Common myeloid progenitor, CD34-positive (primary cell): ENCODE measurements around the gene ANKRD44.
"Not testable (repeated sequence)": the region's sequence is repeated elsewhere in the genome, so short reads cannot be mapped to it uniquely, and the experiment has no call there.

Experiments used
- CTCF ChIA-PET: fragments of 350-600 bp; sonication (Branson Sonifier 250); formaldehyde crosslinking; loops from one replicate; lab custom pipeline; 2021; ENCODE audit warnings: antibody characterized with exemption; lab: Charles Lee
- POLR2A ChIA-PET: fragments of 350-600 bp; sonication (Branson Sonifier 250); formaldehyde crosslinking; loops from one replicate; lab custom pipeline; 2021; ENCODE audit warnings: antibody characterized with exemption; lab: Charles Lee
- DNase-seq, 3 donors: peaks; one replicate each; pipeline versions ENCODE4 v3.0.0 to v3.0.0-alpha.2; 2013
- H3K27ac ChIP-seq, 2 experiments: 1 replicate in 1 of 2; 2 replicates in 1 of 2; pipeline ENCODE4 v1.7.0; 2013; ENCODE audit warnings: inconsistent platforms in 2 of 2, low read length in 2 of 2, mild to moderate bottlenecking in 2 of 2, low read depth in 1 of 2, moderate library complexity in 1 of 2; ENCODE audit not compliant: severe bottlenecking in 2 of 2, insufficient read depth in 1 of 2, poor library complexity in 1 of 2
- H3K27me3 ChIP-seq, 5 experiments: replicated peaks in 2 of 5; 1 replicate in 3 of 5; 2 replicates in 2 of 5; pipeline versions ENCODE4 v1.6.1 to v1.7.0; 2013; ENCODE audit warnings: low read length in 4 of 5, mild to moderate bottlenecking in 2 of 5, moderate library complexity in 2 of 5, inconsistent platforms in 1 of 5; ENCODE audit not compliant: insufficient read depth in 5 of 5, control insufficient read depth in 4 of 5
- H3K36me3 ChIP-seq, 4 experiments: 1 replicate in 2 of 4; 2 replicates in 2 of 4; pipeline versions ENCODE4 v1.6.1 to v1.7.0; 2013; ENCODE audit warnings: low read length in 3 of 4, control low read depth in 1 of 4, mild to moderate bottlenecking in 1 of 4; ENCODE audit not compliant: control insufficient read depth in 4 of 4, insufficient read depth in 4 of 4
- H3K4me1 ChIP-seq, 4 experiments: 1 replicate in 3 of 4; 2 replicates in 1 of 4; pipeline versions ENCODE4 v1.6.1 to v1.7.1; 2013; ENCODE audit warnings: low read length in 3 of 4, mild to moderate bottlenecking in 3 of 4, control low read depth in 1 of 4, inconsistent platforms in 1 of 4, moderate library complexity in 1 of 4; ENCODE audit not compliant: control insufficient read depth in 4 of 4, insufficient read depth in 4 of 4; ENCODE audit errors: control extremely low read depth in 1 of 4
- H3K4me3 ChIP-seq, 7 experiments: 1 replicate in 4 of 7; 2 replicates in 3 of 7; pipeline versions ENCODE4 v1.5.1 to v1.7.0; 2013; ENCODE audit warnings: mild to moderate bottlenecking in 7 of 7, low read length in 6 of 7, moderate library complexity in 6 of 7, inconsistent platforms in 2 of 7, low read depth in 2 of 7, control low read depth in 1 of 7; ENCODE audit not compliant: insufficient read depth in 4 of 7, control insufficient read depth in 1 of 7; ENCODE audit errors: extremely low read depth in 1 of 7
- H3K9me3 ChIP-seq, 5 experiments: 1 replicate in 4 of 5; 2 replicates in 1 of 5; pipeline versions ENCODE4 v1.6.1 to v1.7.1; 2013; ENCODE audit warnings: low read length in 4 of 5, mild to moderate bottlenecking in 2 of 5, inconsistent platforms in 1 of 5, low read depth in 1 of 5, moderate library complexity in 1 of 5; ENCODE audit not compliant: control insufficient read depth in 4 of 5, insufficient read depth in 2 of 5; ENCODE audit errors: control extremely low read depth in 1 of 5
- WGBS: methylation state at CpG from one replicate; pipeline ENCODE4 v1.1.5; 2013; ENCODE audit not compliant: insufficient coverage; 5-methylcytosine and 5-hydroxymethylcytosine counted together

Gene ANKRD44

GRCh38 chr2:197240018-197240417 lies 70.6 kb downstream of the ANKRD44 start:
- WGBS, result 77% methylated on average over 6 of the region's 7 CpGs
- POLR2A ChIA-PET, result interaction anchor here (0.6 kb wide), 1 partner anchor 14 kb away, joined by 3 read pairs; no protein-coding TSS in a partner anchor
- Histone ChIP-seq H3K4me3 (peak overlapping the region in 1 of 7 experiments; percentile 61), H3K4me1 (peaks cover 37 to 61% (median 52%) of the 10 kb centered on the region in 4 experiments), H3K27ac (peak overlapping the region in 1 of 2 experiments; percentile 57)
- H3K36me3 ChIP-seq, DNase-seq, H3K27me3 ChIP-seq, H3K9me3 ChIP-seq: not testable (repeated sequence)
- CTCF ChIA-PET, result interaction anchor here (0.7 to 1.5 kb wide), 7 partner anchors 8 to 65 kb away, joined by 3 to 8 read pairs (median 3); no protein-coding TSS in a partner anchor

- no peaks in the 10 kb centered on the region for H3K9me3 ChIP-seq
- H3K4me3 ChIP-seq, result peak overlapping the region in 6 of 7 experiments; percentile 16 to 67 (median 48)
- POLR2A ChIA-PET, result no interaction called here
- H3K4me1 ChIP-seq, result peaks cover 37 to 63% (median 55%) of the 10 kb centered on the region in 4 experiments
- CTCF ChIA-PET, result interaction anchor here (1.0 to 2.8 kb wide), 2 partner anchors 19 to 24 kb away, joined by 5 to 7 read pairs; no protein-coding TSS in a partner anchor
- DNase-seq, result peak in 2 of 3 donors; percentile 75 to 86
- 0% methylated on average over 1 of the region's 2 CpGs for WGBS
- no peaks in the 10 kb centered on the region for H3K27me3 ChIP-seq
- H3K27ac ChIP-seq, result peak overlapping the region in 1 of 2 experiments; percentile 79
- no peaks in the 10 kb centered on the region for H3K36me3 ChIP-seq
These were observed 71.1 kb downstream of the ANKRD44 start for GRCh38 chr2:197239434-197239833.

GRCh38 chr2:197238043-197238365 lies 72.6 kb downstream of the ANKRD44 start:
- Histone ChIP-seq H3K27ac (no peak overlapping the region), H3K4me3 (no peak overlapping the region)
- POLR2A ChIA-PET, result no interaction called here

GRCh38 chr2:197237291-197238042 lies 73.1 kb downstream of the ANKRD44 start:
- ChIA-PET POLR2A (no interaction called here), CTCF (interaction anchor here (0.8 to 2.8 kb wide), 9 partner anchors 9 to 85 kb away, joined by 3 to 8 read pairs (median 3); no protein-coding TSS in a partner anchor)
- peaks cover 39 to 70% (median 59%) of the 10 kb centered on the region in 4 experiments for H3K4me1 ChIP-seq
- WGBS, result 93% methylated on average over 6 of the region's 8 CpGs
- H3K4me3 ChIP-seq, result no peak overlapping the region
- no peak overlapping the region for H3K27ac ChIP-seq
- H3K27me3 ChIP-seq, result no peaks in the 10 kb centered on the region
- no peaks in the 10 kb centered on the region for H3K36me3 ChIP-seq
- DNase-seq, result no peak
- H3K9me3 ChIP-seq, result no peaks in the 10 kb centered on the region

More at GRCh38 chr2:197238043-197238365, 72.6 kb downstream of the ANKRD44 start:
- Histone ChIP-seq H3K36me3 (no peaks in the 10 kb centered on the region), H3K9me3 (no peaks in the 10 kb centered on the region), H3K27me3 (no peaks in the 10 kb centered on the region), H3K4me1 (peaks cover 42 to 74% (median 64%) of the 10 kb centered on the region in 4 experiments)
- DNase-seq, result peak in 1 of 3 donors; percentile 59
- no CpG with 5 or more reads among the region's 2 CpGs for WGBS
- CTCF ChIA-PET, result interaction anchor here (1.1 to 2.8 kb wide), 4 partner anchors 10 to 46 kb away, joined by 3 to 8 read pairs (median 6); no protein-coding TSS in a partner anchor

GRCh38 chr2:197236816-197237215 lies 73.8 kb downstream of the ANKRD44 start:
- no peak overlapping the region for H3K4me3 ChIP-seq
- no peaks in the 10 kb centered on the region for H3K27me3 ChIP-seq
- peaks cover 0 to under 1% (median 0%) of the 10 kb centered on the region in 4 experiments for H3K36me3 ChIP-seq
- H3K4me1 ChIP-seq, result peaks cover 33 to 67% (median 55%) of the 10 kb centered on the region in 4 experiments
- WGBS, result 94% methylated on average over 5 of the region's 7 CpGs
- CTCF ChIA-PET, result interaction anchor here (0.8 to 2.8 kb wide), 7 partner anchors 8 to 85 kb away, joined by 3 to 8 read pairs (median 3); no protein-coding TSS in a partner anchor
- POLR2A ChIA-PET, result no interaction called here
- no peaks in the 10 kb centered on the region for H3K9me3 ChIP-seq
- no peak overlapping the region for H3K27ac ChIP-seq
- DNase-seq, result no peak

- DNase-seq, result no peak
- CTCF ChIA-PET, result interaction anchor here (2.1 kb wide), 1 partner anchor 8 kb away, joined by 8 read pairs; no protein-coding TSS in a partner anchor
- no peaks in the 10 kb centered on the region for H3K9me3 ChIP-seq
- peaks cover 32 to 61% (median 52%) of the 10 kb centered on the region in 4 experiments for H3K4me1 ChIP-seq
- H3K36me3 ChIP-seq, result peaks cover 0 to 5% (median 0%) of the 10 kb centered on the region in 4 experiments
- 100% methylated on average over 1 of the region's 2 CpGs for WGBS
- POLR2A ChIA-PET, result no interaction called here
- no peaks in the 10 kb centered on the region for H3K27me3 ChIP-seq
- no peak overlapping the region for H3K27ac ChIP-seq
- no peak overlapping the region for H3K4me3 ChIP-seq
These were observed 74.4 kb downstream of the ANKRD44 start for GRCh38 chr2:197236159-197236558.
